Neural progenitor cell (in vitro differentiated cells): ENCODE data around the gene ENO2. TPM values are rescaled to one million over a fixed set of nuclear protein-coding genes. Genes with fewer than 3 reads are reported as not detected.
A peak's percentile ranks its signal among the peaks of the same experiment; 100 is the strongest.
"Not testable (repeated sequence)": the region's sequence is repeated elsewhere in the genome, so short reads cannot be mapped to it uniquely, and the experiment has no call there.

Experiments
- DNase-seq: peaks from one replicate; pipeline ENCODE4 v3.0.0-alpha.2; 2016; ENCODE audit warnings: low spot score
- H2AFZ ChIP-seq: fragments of 200-600 bp; sonication (generic); replicated peaks from 2 replicates; pipeline ENCODE4 v1.6.1; 2016; ENCODE audit warnings: antibody characterized with exemption
- H3F3A ChIP-seq: fragments of 200-600 bp; sonication (generic); 2 replicates; pipeline ENCODE4 v1.6.1; 2016; ENCODE audit warnings: antibody characterized with exemption, low read depth
- H3K27ac ChIP-seq: fragments of 200-600 bp; sonication (generic); 2 replicates; pipeline ENCODE4 v1.5.1; 2016; ENCODE audit warnings: mild to moderate bottlenecking
- H3K27me3 ChIP-seq: fragments of 200-600 bp; sonication (generic); 2 replicates; pipeline ENCODE4 v1.6.1; 2016; ENCODE audit warnings: mild to moderate bottlenecking, moderate library complexity
- H3K36me3 ChIP-seq: fragments of 200-600 bp; sonication (generic); 2 replicates; pipeline ENCODE4 v1.5.1; 2016
- H3K4me1 ChIP-seq: fragments of 200-600 bp; sonication (generic); 2 replicates; pipeline ENCODE4 v1.6.1; 2016; ENCODE audit warnings: mixed run types
- H3K4me2 ChIP-seq: fragments of 200-600 bp; sonication (generic); 2 replicates; pipeline ENCODE4 v1.6.1; 2016
- H3K4me3 ChIP-seq: fragments of 200-600 bp; sonication (generic); 2 replicates; pipeline ENCODE4 v1.5.1; 2016
- H3K79me2 ChIP-seq: fragments of 200-600 bp; sonication (generic); 2 replicates; pipeline ENCODE4 v1.6.1; 2016; ENCODE audit warnings: low read depth
- H3K9ac ChIP-seq: fragments of 200-600 bp; sonication (generic); 2 replicates; pipeline ENCODE4 v1.6.1; 2016
- H3K9me3 ChIP-seq: fragments of 200-600 bp; sonication (generic); 2 replicates; pipeline ENCODE4 v1.5.1; 2016; ENCODE audit warnings: low read depth
- H4K20me1 ChIP-seq: fragments of 200-600 bp; sonication (generic); 2 replicates; pipeline ENCODE4 v1.6.1; 2016; ENCODE audit warnings: low read depth
- H3K27ac Mint-ChIP-seq: 3 replicates; pipeline ENCODE4 v1.8.0; 2021; ENCODE audit warnings: mixed read lengths
- H3K27me3 Mint-ChIP-seq: 2 replicates; pipeline ENCODE4 v1.8.0; 2022; ENCODE audit warnings: low read depth, mild to moderate bottlenecking, inconsistent platforms, moderate library complexity, mixed read lengths; ENCODE audit not compliant: insufficient read depth
- H3K36me3 Mint-ChIP-seq: 3 replicates; pipeline ENCODE4 v1.8.0; 2021; ENCODE audit warnings: mixed read lengths
- H3K4me1 Mint-ChIP-seq: 3 replicates; pipeline ENCODE4 v1.8.0; 2021; ENCODE audit warnings: mixed read lengths
- H3K4me3 Mint-ChIP-seq: 3 replicates; pipeline ENCODE4 v1.8.0; 2021; ENCODE audit warnings: mild to moderate bottlenecking, moderate library complexity, mixed read lengths
- H3K9me3 Mint-ChIP-seq: 3 replicates; pipeline ENCODE4 v1.8.0; 2020; ENCODE audit warnings: mixed read lengths
- EZH2 ChIP-seq: fragments of 200-600 bp; sonication (generic); IDR thresholded peaks from 2 replicates; pipeline ENCODE4 v1.6.1; 2017; ENCODE audit warnings: antibody characterized with exemption, mild to moderate bottlenecking, moderate library complexity
- EZH2phosphoT487 ChIP-seq: fragments of 200-600 bp; sonication (generic); IDR thresholded peaks from 2 replicates; pipeline ENCODE4 v1.6.1; 2017; ENCODE audit warnings: antibody characterized with exemption
- total RNA-seq: library from RNA; depleted of rRNA; stranded (reverse); fragments of >200 nt; gene quantifications from 2 replicates; pipeline ENCODE4 v1.2.3, GENCODE V29; 2015; ENCODE audit warnings: low replicate concordance
- TF ChIP-seq, protein P1 (sequence below): fragments of 200-600 bp; sonication (generic); IDR thresholded peaks from 2 replicates; pipeline ENCODE4 v1.5.1; 2017; ENCODE audit warnings: antibody characterized with exemption, mild to moderate bottlenecking

The ENO2 gene
- total RNA-seq, 1 donor from 2014 or later = 82.2 TPM

DNA sequence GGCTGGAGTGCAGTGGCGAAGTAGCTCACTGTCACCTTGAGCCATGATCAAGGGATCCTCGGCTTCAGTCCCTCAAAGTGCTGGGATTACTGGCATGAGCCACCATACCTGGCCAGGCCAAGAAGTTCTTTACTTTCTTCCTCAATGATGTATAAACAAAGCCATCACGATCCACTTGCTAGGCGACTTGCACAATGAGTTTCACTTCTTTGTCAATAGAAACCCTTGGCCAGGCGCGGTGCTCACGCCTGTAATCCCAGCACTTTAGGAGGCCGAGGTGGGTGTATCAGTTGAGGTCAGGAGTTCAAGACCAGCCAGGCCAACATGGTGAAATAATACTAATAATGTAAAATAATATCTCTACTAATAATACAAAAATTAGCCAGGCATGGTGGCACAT, 26.9 kb upstream of the ENO2 start:
- no peaks in the 10 kb centered on the region for H3K27me3 Mint-ChIP-seq

GRCh38 chr12:6888360-6888759, 26.0 kb upstream of the ENO2 start:
- Mint-ChIP-seq H3K9me3 (no peaks in the 10 kb centered on the region), H3K4me3 (no peak overlapping the region), H3K36me3 (peaks cover 5% of the 10 kb centered on the region), H3K4me1 (peaks cover 36% of the 10 kb centered on the region), H3K27me3 (no peaks in the 10 kb centered on the region), H3K27ac (peak overlapping the region; percentile 40)
- no peaks in the 10 kb centered on the region for H3K27me3 ChIP-seq
- peaks cover 23% of the 10 kb centered on the region for H3K4me1 ChIP-seq
- H3K9me3 ChIP-seq = no peaks in the 10 kb centered on the region
- H3K9ac ChIP-seq = no peak overlapping the region
- H3F3A ChIP-seq = peaks cover 48% of the 10 kb centered on the region
- no peak overlapping the region for H3K4me2 ChIP-seq
- DNase-seq = no peak
- H3K4me3 ChIP-seq = no peak overlapping the region
- TF ChIP-seq EZH2 (no peak), EZH2phosphoT487 (no peak)
- TF ChIP-seq, protein P1, sequence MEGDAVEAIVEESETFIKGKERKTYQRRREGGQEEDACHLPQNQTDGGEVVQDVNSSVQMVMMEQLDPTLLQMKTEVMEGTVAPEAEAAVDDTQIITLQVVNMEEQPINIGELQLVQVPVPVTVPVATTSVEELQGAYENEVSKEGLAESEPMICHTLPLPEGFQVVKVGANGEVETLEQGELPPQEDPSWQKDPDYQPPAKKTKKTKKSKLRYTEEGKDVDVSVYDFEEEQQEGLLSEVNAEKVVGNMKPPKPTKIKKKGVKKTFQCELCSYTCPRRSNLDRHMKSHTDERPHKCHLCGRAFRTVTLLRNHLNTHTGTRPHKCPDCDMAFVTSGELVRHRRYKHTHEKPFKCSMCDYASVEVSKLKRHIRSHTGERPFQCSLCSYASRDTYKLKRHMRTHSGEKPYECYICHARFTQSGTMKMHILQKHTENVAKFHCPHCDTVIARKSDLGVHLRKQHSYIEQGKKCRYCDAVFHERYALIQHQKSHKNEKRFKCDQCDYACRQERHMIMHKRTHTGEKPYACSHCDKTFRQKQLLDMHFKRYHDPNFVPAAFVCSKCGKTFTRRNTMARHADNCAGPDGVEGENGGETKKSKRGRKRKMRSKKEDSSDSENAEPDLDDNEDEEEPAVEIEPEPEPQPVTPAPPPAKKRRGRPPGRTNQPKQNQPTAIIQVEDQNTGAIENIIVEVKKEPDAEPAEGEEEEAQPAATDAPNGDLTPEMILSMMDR = no peak
- no peak overlapping the region for H3K27ac ChIP-seq
- H2AFZ ChIP-seq = no peak overlapping the region
- no peaks in the 10 kb centered on the region for H3K36me3 ChIP-seq
- no peaks in the 10 kb centered on the region for H3K79me2 ChIP-seq
- no peaks in the 10 kb centered on the region for H4K20me1 ChIP-seq

More for the DNA sequence above, 26.9 kb upstream of the ENO2 start:
- Histone ChIP-seq H2AFZ (no peak overlapping the region), H3K9me3 (no peaks in the 10 kb centered on the region), H3K36me3 (no peaks in the 10 kb centered on the region), H3K27ac (no peak overlapping the region), H3K27me3 (no peaks in the 10 kb centered on the region), H3F3A (peaks cover 48% of the 10 kb centered on the region), H3K79me2 (no peaks in the 10 kb centered on the region), H3K9ac (no peak overlapping the region), H3K4me2 (no peak overlapping the region), H3K4me1 (peaks cover 23% of the 10 kb centered on the region), H3K4me3 (no peak overlapping the region), H4K20me1 (no peaks in the 10 kb centered on the region)
- peaks cover 5% of the 10 kb centered on the region for H3K36me3 Mint-ChIP-seq
- no peaks in the 10 kb centered on the region for H3K9me3 Mint-ChIP-seq
- no peak for DNase-seq
- peaks cover 34% of the 10 kb centered on the region for H3K4me1 Mint-ChIP-seq
- no peak overlapping the region for H3K27ac Mint-ChIP-seq
- H3K4me3 Mint-ChIP-seq = no peak overlapping the region
- TF ChIP-seq, protein P1 = no peak
- TF ChIP-seq EZH2 (no peak), EZH2phosphoT487 (no peak)

GRCh38 chr12:6888794-6889193, 25.6 kb upstream of the ENO2 start:
- H3K27ac ChIP-seq, H3K4me3 Mint-ChIP-seq, H3K4me2 ChIP-seq, H3K9me3 ChIP-seq, H3K4me3 ChIP-seq, H3K79me2 ChIP-seq, H4K20me1 ChIP-seq, H3K36me3 Mint-ChIP-seq, H3K9me3 Mint-ChIP-seq, H3K9ac ChIP-seq, H3K36me3 ChIP-seq, H2AFZ ChIP-seq, H3K27ac Mint-ChIP-seq, H3K27me3 ChIP-seq, H3K27me3 Mint-ChIP-seq, DNase-seq: not testable (repeated sequence)
- peaks cover 23% of the 10 kb centered on the region for H3K4me1 ChIP-seq
- peaks cover 36% of the 10 kb centered on the region for H3K4me1 Mint-ChIP-seq
- peaks cover 48% of the 10 kb centered on the region for H3F3A ChIP-seq

GRCh38 chr12:6889775-6890573, 24.4 kb upstream of the ENO2 start:
- peak overlapping the region; percentile 97 for H3K27ac Mint-ChIP-seq
- Histone ChIP-seq H3K4me2 (peak overlapping the region; percentile 81), H2AFZ (peak overlapping the region; percentile 78), H3K4me3 (peak overlapping the region; percentile 47), H3F3A (peaks cover 43% of the 10 kb centered on the region), H3K27ac (peak overlapping the region; percentile 49), H3K4me1 (peaks cover 23% of the 10 kb centered on the region)
- peaks cover 32% of the 10 kb centered on the region for H3K4me1 Mint-ChIP-seq
- H3K27me3 Mint-ChIP-seq, DNase-seq, H4K20me1 ChIP-seq, H3K27me3 ChIP-seq, H3K79me2 ChIP-seq, H3K36me3 Mint-ChIP-seq, H3K9me3 Mint-ChIP-seq, H3K9ac ChIP-seq, H3K36me3 ChIP-seq, H3K9me3 ChIP-seq: not testable (repeated sequence)
- peak overlapping the region; percentile 78 for H3K4me3 Mint-ChIP-seq
